ENCODE data around the gene HOMER1.
"Not testable (repeated sequence)": the region's sequence is repeated elsewhere in the genome, so short reads cannot be mapped to it uniquely, and the experiment has no call there.

Gene HOMER1

DNA sequence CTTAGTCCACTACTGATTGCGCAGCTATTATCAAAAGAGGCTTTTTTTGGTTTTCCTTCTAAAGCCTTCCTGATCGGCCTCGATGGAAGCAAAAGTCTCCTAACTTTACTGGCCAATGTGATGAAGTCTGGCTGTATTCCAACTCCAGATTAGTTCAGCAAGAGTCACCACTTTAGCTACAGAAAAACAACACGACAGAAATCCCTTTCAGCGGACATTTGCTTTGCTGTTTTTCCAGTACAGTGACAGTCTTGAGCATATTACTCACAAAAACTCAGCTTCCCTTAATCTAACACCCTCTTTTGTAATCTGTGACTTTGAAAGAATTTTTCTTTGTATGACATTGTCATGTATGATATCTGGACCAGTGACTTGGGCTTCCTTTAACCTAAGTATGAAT is 95.7 kb downstream of the HOMER1 start:
- no peak for DNase-seq (ENCODE audit: low read depth in 2 of 2)

GRCh38 chr5:79417495-79417894 is 96.4 kb downstream of the HOMER1 start:
- no peak for DNase-seq (ENCODE audit: low read depth in 2 of 2)

DNA sequence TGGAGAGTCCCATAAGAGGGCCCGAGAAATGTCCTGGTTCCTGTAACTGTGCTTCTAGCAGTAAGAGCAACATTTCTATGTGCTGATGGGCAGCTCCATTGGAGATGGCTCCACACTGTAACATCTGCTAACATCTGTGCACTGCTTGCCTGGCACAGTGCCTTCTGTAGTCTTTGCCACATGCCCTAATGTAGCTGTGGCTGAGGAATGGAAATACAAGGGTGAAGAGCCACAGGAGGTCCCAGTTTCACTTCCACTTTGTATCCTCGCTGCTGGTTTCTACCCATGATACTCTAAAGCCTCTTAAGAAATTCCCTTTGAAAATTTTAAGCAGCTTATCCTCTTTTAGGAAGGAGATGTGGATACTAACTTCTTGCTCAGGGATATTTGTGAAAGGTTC is 97.4 kb downstream of the HOMER1 start:
- DNase-seq (ENCODE audit: low read depth in 2 of 2) = no peak

DNA sequence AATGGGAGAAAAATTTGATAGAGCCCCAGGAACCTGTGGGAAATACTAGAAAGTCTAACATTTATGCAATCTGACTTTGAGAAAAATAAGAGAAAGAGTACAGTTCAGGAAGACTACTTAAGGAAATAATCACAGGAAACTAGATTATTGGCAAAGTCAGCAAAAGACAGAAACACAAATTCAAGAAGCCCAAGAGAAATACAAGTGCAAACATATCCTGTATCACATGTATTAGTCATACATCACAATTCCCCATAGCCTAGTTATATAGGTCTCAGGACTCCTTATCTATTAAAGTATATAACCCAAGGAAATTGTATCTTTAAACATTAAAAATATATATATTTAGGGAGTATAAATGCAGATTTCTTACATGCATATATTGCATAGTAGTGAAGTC is 100.8 kb downstream of the HOMER1 start:
- no peak for DNase-seq (ENCODE audit: low read depth in 2 of 2)

GRCh38 chr5:79408028-79408427 is 105.9 kb downstream of the HOMER1 start:
- no peak for DNase-seq (ENCODE audit: low read depth in 2 of 2)

DNA sequence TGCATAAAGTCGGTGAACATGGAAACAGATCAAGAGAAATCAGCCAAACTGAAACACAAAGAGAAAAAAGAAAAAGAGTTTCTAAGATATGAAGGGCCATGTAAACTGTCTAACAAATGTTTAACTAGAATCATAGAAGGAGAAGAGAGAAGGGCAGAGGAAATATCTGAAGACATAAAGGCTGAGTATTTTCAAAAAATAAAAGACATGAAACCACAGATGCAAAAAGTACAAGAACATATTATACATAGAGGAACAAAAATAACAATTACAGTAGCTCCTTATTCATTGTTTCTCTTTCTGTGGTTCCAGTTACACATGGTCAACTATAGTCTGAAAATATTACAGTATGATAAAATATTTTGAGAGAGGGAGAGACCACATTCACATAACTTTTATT is 106.3 kb downstream of the HOMER1 start:
- no peak for DNase-seq (ENCODE audit: low read depth in 2 of 2)

DNA sequence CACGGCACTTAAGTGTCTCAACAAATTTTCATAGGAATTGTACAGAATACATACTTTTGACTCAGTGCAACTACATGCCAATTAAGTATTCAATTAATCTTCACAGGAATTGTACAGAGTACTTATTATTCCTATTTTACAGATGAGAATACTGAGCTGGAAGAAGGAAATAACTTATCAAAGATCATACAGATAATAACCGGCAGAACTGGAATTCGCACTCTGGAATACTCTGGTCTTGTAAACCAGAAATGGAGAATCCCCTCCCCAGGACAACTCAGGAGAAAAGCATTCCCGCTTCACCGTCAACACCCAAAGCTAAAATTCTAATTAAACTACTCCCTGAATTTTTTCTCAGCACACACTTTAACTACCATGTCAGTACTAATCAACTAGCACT is 112.7 kb downstream of the HOMER1 start:
- DNase-seq (ENCODE audit: low read depth in 2 of 2) = no peak

- DNase-seq (ENCODE audit: low read depth in 2 of 2) = no peak
Observed at GRCh38 chr5:79399046-79399445, 114.9 kb downstream of the HOMER1 start.

GRCh38 chr5:79397080-79397479 is 116.9 kb downstream of the HOMER1 start:
- no peak for DNase-seq (ENCODE audit: low read depth in 2 of 2)

- DNase-seq (ENCODE audit: low read depth in 2 of 2) = no peak
Observed at GRCh38 chr5:79396265-79396664, 117.7 kb downstream of the HOMER1 start.

- DNase-seq (ENCODE audit: low read depth in 2 of 2) = no peak
Observed at GRCh38 chr5:79395296-79395695, 118.6 kb downstream of the HOMER1 start.

DNA sequence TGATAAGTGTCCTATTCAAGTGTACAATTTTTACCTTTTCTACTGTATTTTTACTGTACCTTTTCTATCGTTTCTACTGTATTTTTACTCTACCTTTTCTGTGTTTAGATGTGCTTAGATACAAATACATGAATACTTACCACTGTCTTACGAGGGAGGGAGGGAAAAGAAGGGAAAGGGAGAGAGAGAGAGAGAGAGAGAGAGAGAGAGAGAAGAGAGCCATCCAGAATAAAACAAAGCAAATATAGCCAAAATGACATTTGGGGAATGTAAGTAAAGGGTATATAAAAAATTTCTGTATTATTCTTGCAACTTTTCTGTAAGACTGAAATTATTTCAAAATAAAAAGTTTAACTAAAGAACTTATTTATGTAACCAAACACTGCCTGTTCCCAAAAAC is 121.2 kb downstream of the HOMER1 start:
- DNase-seq (ENCODE audit: low read depth in 2 of 2) = no peak

DNA sequence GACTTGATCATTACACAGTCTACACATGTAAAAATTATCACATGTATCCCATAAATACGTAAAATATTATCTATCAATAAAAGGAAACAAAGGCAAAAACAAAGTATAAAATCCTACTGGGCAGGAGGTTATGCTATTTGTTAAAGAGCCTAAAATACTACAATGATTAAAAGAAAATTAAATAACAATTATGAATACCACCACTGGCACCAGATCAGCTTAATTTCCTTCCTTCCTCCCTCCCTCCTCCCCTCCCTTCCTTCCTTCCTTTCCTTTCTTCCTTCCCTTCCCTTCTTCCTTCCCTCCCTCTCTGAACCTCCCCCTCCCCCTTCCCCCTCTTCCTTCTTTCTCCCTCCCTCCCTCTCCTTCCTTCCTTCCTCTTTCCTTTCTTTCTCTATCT is 127.3 kb downstream of the HOMER1 start:
- DNase-seq (ENCODE audit: low read depth in 2 of 2) = no peak

DNA sequence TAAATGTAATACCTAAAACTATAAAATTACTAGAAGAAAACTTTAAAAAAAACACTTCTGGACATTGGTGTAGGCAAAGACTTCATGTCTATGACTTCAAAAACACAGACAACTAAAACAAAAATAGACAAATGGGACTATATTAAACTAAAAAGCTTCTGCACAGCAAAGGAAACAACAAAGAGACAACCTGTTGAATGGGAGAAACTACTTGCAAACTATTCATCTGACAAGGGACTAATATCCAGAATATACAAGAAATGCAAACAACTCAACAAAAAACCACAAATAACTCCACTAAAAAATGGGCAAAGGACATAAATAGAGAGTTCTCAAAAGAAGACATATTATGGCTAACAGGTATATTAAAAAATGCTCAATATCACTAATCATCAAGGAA is 128.8 kb downstream of the HOMER1 start:
- not testable (repeated sequence) for DNase-seq (ENCODE audit: low read depth in 2 of 2)

DNA sequence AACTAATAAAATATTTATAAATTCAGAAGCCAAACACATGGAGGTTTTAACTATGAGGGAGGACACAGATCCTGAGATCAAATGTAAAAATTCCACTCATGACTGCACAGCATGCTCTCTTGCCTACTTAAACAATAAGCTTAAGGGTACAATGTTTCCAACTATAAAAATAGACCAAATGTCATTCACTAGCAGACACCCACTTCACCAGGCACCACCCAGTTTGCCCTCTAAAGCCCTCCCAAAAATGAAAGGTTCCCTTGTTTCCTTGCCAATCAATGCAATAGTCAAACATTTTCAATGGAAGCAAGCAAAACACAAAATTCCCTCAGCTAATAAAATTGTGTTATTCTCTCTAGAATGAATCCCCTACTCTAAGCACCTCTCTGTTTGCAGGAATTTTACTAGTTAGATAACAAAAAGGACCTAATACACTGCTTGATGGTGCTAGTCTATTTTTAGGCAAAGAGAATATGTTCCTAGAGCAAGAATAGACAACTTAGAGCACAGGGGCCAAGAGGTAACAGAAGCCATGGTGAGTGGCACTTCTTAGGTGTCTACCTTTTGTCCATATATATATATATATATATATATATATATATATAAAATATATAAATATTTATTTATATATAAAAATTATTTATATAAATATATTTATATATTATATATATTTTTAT is 135.3 kb downstream of the HOMER1 start:
- no peak for DNase-seq (ENCODE audit: low read depth in 2 of 2)

GRCh38 chr5:79357398-79357797 is 156.5 kb downstream of the HOMER1 start:
- DNase-seq (ENCODE audit: low read depth in 2 of 2) = no peak

DNA sequence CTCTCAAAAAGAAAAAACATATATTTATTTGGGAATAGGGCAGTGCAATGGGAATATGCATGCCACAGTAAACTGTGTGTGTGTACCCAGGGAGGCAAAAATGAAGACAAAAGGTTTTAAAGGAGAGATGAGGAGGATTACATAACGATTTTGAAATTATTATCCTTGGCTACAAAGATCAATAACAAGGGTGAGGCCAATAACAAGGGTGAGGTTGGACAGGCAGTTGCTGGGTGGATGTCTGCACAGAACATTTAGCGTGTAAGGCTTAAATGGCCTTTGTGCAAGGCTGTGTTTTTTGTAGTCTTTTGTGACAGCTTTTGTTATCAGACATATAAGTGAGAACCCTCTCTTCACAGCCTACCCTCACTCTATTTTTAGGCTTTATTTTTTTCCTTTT is 164.1 kb downstream of the HOMER1 start:
- DNase-seq (ENCODE audit: low read depth in 2 of 2) = no peak

DNA sequence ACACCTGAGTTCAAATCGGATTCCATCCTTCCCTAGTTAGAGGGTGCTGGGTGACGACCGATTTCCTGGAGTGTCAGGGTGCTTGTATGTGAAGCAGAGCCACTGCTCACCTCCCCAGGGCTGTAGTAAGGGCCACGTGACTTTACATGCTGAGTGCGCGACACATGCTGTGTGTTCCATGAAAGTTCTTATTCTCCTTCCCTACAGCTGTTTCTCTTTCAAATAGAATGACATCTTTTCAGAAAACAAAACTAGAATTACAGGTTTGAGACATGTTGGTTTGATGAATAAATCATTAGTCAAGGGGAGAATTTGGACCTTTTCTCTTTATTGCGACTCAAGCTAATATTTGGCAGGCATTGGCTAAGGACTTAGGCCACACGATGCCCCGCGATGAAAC is 164.9 kb downstream of the HOMER1 start:
- no peak for DNase-seq (ENCODE audit: low read depth in 2 of 2)

DNA sequence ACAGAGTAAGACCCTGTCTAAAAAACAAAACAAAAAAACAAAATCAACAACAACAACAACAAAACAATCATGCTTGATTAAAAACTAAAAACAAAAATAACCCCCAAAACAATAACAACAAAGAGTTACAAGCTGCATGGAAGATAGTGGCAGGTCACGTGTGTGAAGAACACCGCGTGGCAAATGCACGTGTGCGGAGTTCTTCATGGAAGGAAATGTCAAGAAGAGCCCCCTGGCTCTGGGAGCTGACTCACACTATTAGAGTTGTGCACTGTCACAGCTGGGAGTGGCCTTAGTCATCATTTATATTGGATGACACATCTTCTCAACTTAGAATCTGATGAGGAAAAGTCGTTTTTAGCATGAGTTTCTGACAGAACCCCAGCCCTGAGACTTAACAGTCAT is 167.5 kb downstream of the HOMER1 start:
- no peak for DNase-seq (ENCODE audit: low read depth in 2 of 2)

DNA sequence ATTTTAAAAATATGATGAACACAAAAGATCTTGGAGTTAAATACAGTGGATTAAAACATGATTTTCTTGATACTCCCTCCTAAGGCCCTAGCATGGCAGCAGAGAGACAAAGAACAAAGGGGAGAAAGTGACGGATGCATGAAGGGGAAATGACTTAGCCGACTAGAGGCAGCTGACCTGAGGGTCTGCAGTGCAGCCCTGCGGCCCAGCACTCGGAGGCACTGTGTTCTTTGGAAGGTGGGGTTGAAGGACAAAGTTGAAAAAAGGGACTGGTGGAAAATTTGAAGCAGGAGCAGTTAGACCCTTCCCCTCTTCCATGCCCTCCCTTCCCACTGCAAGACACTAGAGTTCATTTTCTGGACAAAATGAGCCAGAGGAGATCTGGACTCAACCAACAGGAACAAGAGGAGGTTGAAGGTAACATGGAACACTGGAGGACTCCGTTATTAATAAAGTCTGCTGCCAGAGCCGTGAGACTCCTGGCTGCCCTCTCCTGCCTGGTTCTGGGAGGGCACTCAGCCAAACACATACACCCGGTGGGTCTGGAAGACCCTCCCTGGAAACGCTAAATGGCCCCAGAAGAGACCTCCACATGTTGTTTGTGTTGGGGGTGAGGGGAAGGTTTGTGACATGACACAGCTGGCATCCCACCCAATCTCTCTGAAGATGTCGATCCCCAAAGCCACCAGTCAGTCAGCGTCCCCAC is 179.9 kb downstream of the HOMER1 start:
- no peak for DNase-seq (ENCODE audit: low read depth in 2 of 2)

- DNase-seq (ENCODE audit: low read depth in 2 of 2) = no peak
Observed at GRCh38 chr5:79330071-79330470, 183.9 kb downstream of the HOMER1 start.

GRCh38 chr5:79329453-79329852 is 184.5 kb downstream of the HOMER1 start:
- no peak for DNase-seq (ENCODE audit: low read depth in 2 of 2)

Data from stimulated activated CD4-positive, alpha-beta T cell treated with anti-CD3 and anti-CD28 coated beads, Interleukin-15, amount 100 ng/mL, for 48 hours (primary cell).